ENCODE measurements around the gene TEAD1. TPM values are rescaled to one million over a fixed set of nuclear protein-coding genes. Genes with fewer than 3 reads are reported as not detected.

The TEAD1 gene
- polyA plus RNA-seq, 1 donor from 2014 or later = 12.2 TPM

- no peaks in the 10 kb centered on the region for H4K20me1 ChIP-seq (ENCODE audit: insufficient read depth)
- no peak overlapping the region for H3K4me3 ChIP-seq (ENCODE audit: low read length)
- H2AFZ ChIP-seq (ENCODE audit: low read depth, low read length) = no peak overlapping the region
- no peaks in the 10 kb centered on the region for H3K79me2 ChIP-seq (replicated peaks; ENCODE audit: insufficient read depth, low read length)
- H3K4me2 ChIP-seq (ENCODE audit: low read length) = no peak overlapping the region
- H3F3A ChIP-seq (ENCODE audit: insufficient read depth, low read length, poor library complexity, severe bottlenecking) = no peaks in the 10 kb centered on the region
- H3K27ac ChIP-seq (ENCODE audit: low read length) = no peak overlapping the region
- TF ChIP-seq POLR2AphosphoS5 (IDR thresholded peaks at IDR 0.05) = no peak
- no peak overlapping the region for H3K9ac ChIP-seq (ENCODE audit: low read length)
- H3K9me2 ChIP-seq (ENCODE audit: insufficient read depth, low read length) = no peaks in the 10 kb centered on the region
- no peaks in the 10 kb centered on the region for H3K9me3 ChIP-seq (ENCODE audit: low read length)
- no peaks in the 10 kb centered on the region for H3K36me3 ChIP-seq (ENCODE audit: insufficient read depth, low read length)
- no peaks in the 10 kb centered on the region for H3K27me3 ChIP-seq (ENCODE audit: insufficient read depth, low read depth, low read length)
Measured at GRCh38 chr11:12968826-12969225, 294.6 kb downstream of the TEAD1 start.

GRCh38 chr11:12971955-12972354, 297.7 kb downstream of the TEAD1 start:
- no peaks in the 10 kb centered on the region for H3K79me2 ChIP-seq (replicated peaks; ENCODE audit: insufficient read depth, low read length)
- TF ChIP-seq RAD21 (conservative IDR thresholded peaks at IDR 0.05) (no peak), POLR2AphosphoS5 (IDR thresholded peaks at IDR 0.05) (no peak), EP300 (conservative IDR thresholded peaks at IDR 0.05; ENCODE audit: poor library complexity, severe bottlenecking) (no peak), MXI1 (conservative IDR thresholded peaks at IDR 0.05; ENCODE audit: poor library complexity, severe bottlenecking) (no peak), TAF1 (IDR thresholded peaks at IDR 0.05; ENCODE audit: low read depth) (no peak), REST (IDR thresholded peaks at IDR 0.05; ENCODE audit: borderline replicate concordance) (no peak), CTCF (IDR thresholded peaks at IDR 0.05; ENCODE audit: poor library complexity, severe bottlenecking) (no peak), EZH2 (IDR thresholded peaks at IDR 0.05; ENCODE audit: borderline replicate concordance, insufficient read depth, low read length, poor library complexity, severe bottlenecking) (no peak), SMC3 (conservative IDR thresholded peaks at IDR 0.05; ENCODE audit: poor library complexity) (no peak)
- H3K9me3 ChIP-seq (ENCODE audit: low read length) = no peaks in the 10 kb centered on the region
- H3K27ac ChIP-seq (ENCODE audit: low read length) = no peak overlapping the region
- no peaks in the 10 kb centered on the region for H3K36me3 ChIP-seq (ENCODE audit: insufficient read depth, low read length)
- no peak overlapping the region for H2AFZ ChIP-seq (ENCODE audit: low read depth, low read length)
- H3K9ac ChIP-seq (ENCODE audit: low read length) = no peak overlapping the region
- H3K4me2 ChIP-seq (ENCODE audit: low read length) = no peak overlapping the region
- H3K27me3 ChIP-seq (ENCODE audit: insufficient read depth, low read depth, low read length) = no peaks in the 10 kb centered on the region
- H3K9me2 ChIP-seq (ENCODE audit: insufficient read depth, low read length) = no peaks in the 10 kb centered on the region
- no peak overlapping the region for H3K4me3 ChIP-seq (ENCODE audit: low read length)
- H3F3A ChIP-seq (ENCODE audit: insufficient read depth, low read length, poor library complexity, severe bottlenecking) = no peaks in the 10 kb centered on the region
- no peaks in the 10 kb centered on the region for H4K20me1 ChIP-seq (ENCODE audit: insufficient read depth)

Measured in neural cell (in vitro differentiated cells).